Endothelial cell of umbilical vein (primary cell): Measurements from ENCODE around the gene LHPP. TPM values are rescaled to one million over a fixed set of nuclear protein-coding genes. Genes with fewer than 3 reads are reported as not detected.

Experiments used
- BruUV-seq: library from RNA; stranded (reverse); fragments of 400-500 nt; replicated peaks from 2 replicates; lab custom pipeline; 2021; lab: Mats Ljungman, UMichigan
- CTCF ChIA-PET: fragments of 300-600, 350-600 bp; sonication (Branson Sonifier 250); formaldehyde crosslinking; loops from one replicate; lab custom pipeline; 2021; ENCODE audit warnings: antibody characterized with exemption, inconsistent platforms; lab: Charles Lee
- POLR2A ChIA-PET: fragments of 300-600, 350-600 bp; sonication (Branson Sonifier 250); formaldehyde crosslinking; loops from one replicate; lab custom pipeline; 2021; ENCODE audit warnings: antibody characterized with exemption, inconsistent platforms; lab: Charles Lee
- DNase-seq: peaks from one replicate; pipeline ENCODE4 v3.0.0-alpha.2; 2011; ENCODE audit warnings: low read depth, low spot score
- FAIRE-seq: peaks from 2 replicates; lab custom pipeline; 2011; peaks lifted over from hg19 to GRCh38; lab: Jason Lieb, UNC
- H2AFZ ChIP-seq: 2 replicates; pipeline ENCODE4 v1.6.0; 2012; ENCODE audit warnings: low read depth, low read length, control low read depth, inconsistent platforms
- H3K27ac ChIP-seq: 2 replicates; pipeline ENCODE4 v1.5.1; 2011; ENCODE audit warnings: low read depth, mild to moderate bottlenecking, control low read depth, low read length, moderate library complexity; ENCODE audit not compliant: insufficient read depth
- H3K27me3 ChIP-seq, 2 experiments: 2 replicates each; pipeline versions ENCODE4 v1.6.0 to v1.6.1; 2011; ENCODE audit warnings: low read length in 2 of 2, mixed read lengths in 1 of 2; ENCODE audit not compliant: control insufficient read depth in 2 of 2, insufficient read depth in 2 of 2
- H3K36me3 ChIP-seq, 2 experiments: 2 replicates in 1 of 2; 3 replicates in 1 of 2; pipeline ENCODE4 v1.5.1; 2011; ENCODE audit warnings: low read length in 2 of 2, mild to moderate bottlenecking in 1 of 2, moderate library complexity in 1 of 2; ENCODE audit not compliant: control insufficient read depth in 2 of 2, insufficient read depth in 2 of 2; ENCODE audit errors: extremely low read depth in 1 of 2
- H3K4me1 ChIP-seq: 3 replicates; pipeline ENCODE4 v1.5.1; 2011; ENCODE audit warnings: mild to moderate bottlenecking, low read length; ENCODE audit not compliant: control insufficient read depth, insufficient read depth; ENCODE audit errors: extremely low read depth
- H3K4me2 ChIP-seq: 2 replicates; pipeline ENCODE4 v1.6.1; 2011; ENCODE audit warnings: low read length, control low read depth, mixed read lengths; ENCODE audit not compliant: insufficient read depth
- H3K4me3 ChIP-seq, 3 experiments: fragments of 200-600 bp in 1 of 3; sonication (generic), shearing (Covaris generic) in 1 of 3; replicated peaks in 1 of 3; 2 replicates each; pipeline ENCODE4 v1.5.1; 2011 to 2016; ENCODE audit warnings: control low read depth in 3 of 3, low read length in 3 of 3, mild to moderate bottlenecking in 2 of 3, inconsistent platforms in 1 of 3, low read depth in 1 of 3, moderate library complexity in 1 of 3; ENCODE audit not compliant: insufficient read depth in 1 of 3
- H3K79me2 ChIP-seq: 2 replicates; pipeline ENCODE4 v1.6.0; 2012; ENCODE audit warnings: low read length, inconsistent platforms; ENCODE audit not compliant: control insufficient read depth, insufficient read depth
- H3K9ac ChIP-seq: replicated peaks from 2 replicates; pipeline ENCODE3; 2011; ENCODE audit warnings: low read length, control low read depth; ENCODE audit not compliant: insufficient read depth; ENCODE audit errors: extremely low read depth
- H3K9me1 ChIP-seq: replicated peaks from 3 replicates; pipeline ENCODE4 v1.6.0; 2011; ENCODE audit warnings: mild to moderate bottlenecking, low read length; ENCODE audit not compliant: control insufficient read depth, insufficient read depth; ENCODE audit errors: extremely low read depth
- H3K9me3 ChIP-seq: replicated peaks from 2 replicates; pipeline ENCODE4 v1.5.1; 2012; ENCODE audit warnings: low read length, inconsistent platforms; ENCODE audit not compliant: control insufficient read depth, insufficient read depth
- H4K20me1 ChIP-seq: replicated peaks from 2 replicates; pipeline ENCODE3; 2011; ENCODE audit warnings: mild to moderate bottlenecking, low read length; ENCODE audit not compliant: control insufficient read depth, insufficient read depth; ENCODE audit errors: extremely low read depth
- EZH2 ChIP-seq: IDR thresholded peaks from 2 replicates; pipeline ENCODE4 v1.6.1; 2012; ENCODE audit warnings: borderline replicate concordance, low read depth, mild to moderate bottlenecking, moderate library complexity, low read length, inconsistent platforms; ENCODE audit not compliant: severe bottlenecking
- FOS ChIP-seq: IDR thresholded peaks from 2 replicates; pipeline ENCODE4 v1.6.1; 2011; ENCODE audit warnings: mild to moderate bottlenecking, low read length, moderate library complexity, borderline replicate concordance; ENCODE audit not compliant: insufficient read depth
- GATA2 ChIP-seq: IDR thresholded peaks from 2 replicates; pipeline ENCODE4 v1.7.0; 2011; ENCODE audit warnings: low read depth, mild to moderate bottlenecking, moderate library complexity, mixed read lengths, low read length; ENCODE audit not compliant: insufficient read length, insufficient read depth
- JUN ChIP-seq: IDR thresholded peaks from 2 replicates; pipeline ENCODE4 v1.6.1; 2011; ENCODE audit warnings: borderline replicate concordance, low read depth; ENCODE audit not compliant: insufficient read length, insufficient read depth
- MYC ChIP-seq: IDR thresholded peaks from one replicate; pipeline ENCODE4 v1.6.1; 2011; ENCODE audit warnings: mild to moderate bottlenecking, low read depth, low read length
- POLR2A ChIP-seq: IDR thresholded peaks from 2 replicates; pipeline ENCODE4 v1.6.1; 2012; ENCODE audit warnings: low read depth, mild to moderate bottlenecking, control low read depth, low read length
- POLR2AphosphoS5 ChIP-seq: IDR thresholded peaks from 2 replicates; pipeline ENCODE4 v1.6.1; 2012; ENCODE audit warnings: low read depth, mild to moderate bottlenecking, control low read depth, low read length, moderate library complexity; ENCODE audit not compliant: insufficient read depth
- dilution Hi-C: fragments of 300-500 bp; cut with MboI; formaldehyde crosslinking; loops from one replicate; pipeline ENCODE4 v1.15.0; 2019; ENCODE audit warnings: low sequenced_read_pairs; ENCODE audit not compliant: extremely low pct_ligation_motif_present
- intact Hi-C: fragments of 100-400 bp; cut with micrococcal nuclease; formaldehyde crosslinking; loops from one replicate; pipeline ENCODE4 v1.10.0; 2022
- polyA plus RNA-seq, 4 experiments: library from polyadenylated mRNA; depleted of rRNA in 3 of 4; stranded (reverse) in 3 of 4; unstranded in 1 of 4; fragments of >200 nt; gene quantifications; 2 replicates each; pipeline versions ENCODE4 v1.2.1 to v1.2.3, GENCODE V29; 2011 to 2012; ENCODE audit warnings: missing spikeins in 1 of 4
- total RNA-seq: library from RNA; stranded (reverse); gene quantifications from 2 replicates; pipeline ENCODE4 v1.2.3, GENCODE V29; 2021
- TF ChIP-seq, protein P1 (sequence below), 2 donors: IDR thresholded peaks; 1 replicate in 1 of 2; 2 replicates in 1 of 2; pipeline ENCODE4 v1.5.1; 2011; ENCODE audit warnings: low read length in 2 of 2, mild to moderate bottlenecking in 2 of 2, moderate library complexity in 2 of 2, control low read depth in 1 of 2, inconsistent platforms in 1 of 2, low read depth in 1 of 2; ENCODE audit not compliant: insufficient read depth in 1 of 2; ENCODE audit errors: extremely low read depth in 1 of 2
- TF ChIP-seq, protein P2 (sequence below): IDR thresholded peaks from 2 replicates; pipeline ENCODE4 v1.6.1; 2011; ENCODE audit not compliant: insufficient read depth, insufficient read length

LHPP gene
- total and polyA plus RNA-seq, 2 donors (not counting 3 experiments of a cell fraction or from before 2014, with no cell fraction given): 5.8 to 11.2 TPM

DNA sequence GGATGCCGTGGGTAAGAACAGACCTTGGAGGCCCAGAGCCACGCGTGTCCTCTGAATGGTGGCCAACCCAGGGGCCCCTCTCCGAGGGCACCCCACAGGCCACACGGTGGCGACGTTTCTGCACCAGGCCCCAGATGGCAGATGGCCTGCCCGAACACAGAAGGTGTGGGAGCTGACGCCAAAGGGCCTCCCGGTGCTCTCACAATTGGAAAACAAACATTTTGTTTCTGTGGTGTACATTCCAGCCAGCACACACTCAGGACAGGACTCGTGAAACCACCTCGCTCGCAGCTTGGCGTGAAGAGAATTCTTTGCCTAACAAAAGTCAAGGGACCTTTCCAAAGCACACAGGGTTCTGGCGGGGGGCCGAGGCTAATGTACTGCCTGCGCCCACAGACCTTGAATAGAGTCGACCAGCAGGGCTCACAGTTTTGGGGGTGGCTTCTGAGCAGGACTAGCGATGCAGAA, 170.5 kb downstream of the LHPP start:
- Histone ChIP-seq H3K9ac (no peak overlapping the region), H3K27ac (no peak overlapping the region), H4K20me1 (no peaks in the 10 kb centered on the region), H3K4me2 (no peak overlapping the region), H3K27me3 (no peaks in the 10 kb centered on the region), H3K4me1 (peaks cover 2% of the 10 kb centered on the region), H2AFZ (no peak overlapping the region), H3K9me1 (no peaks in the 10 kb centered on the region), H3K36me3 (no peaks in the 10 kb centered on the region), H3K4me3 (no peak overlapping the region), H3K9me3 (no peaks in the 10 kb centered on the region), H3K79me2 (no peaks in the 10 kb centered on the region)
- ChIA-PET POLR2A (no interaction called here), CTCF (interaction anchor here (0.5 to 7.7 kb wide), 9 partner anchors 11 to 150 kb away, joined by 3 to 105 read pairs (median 4); partner anchors contain the start of gene FAM53B)
- dilution Hi-C loops: no loop called here
- DNase-seq: peak; percentile 31
- no peak for TF ChIP-seq EZH2
- TF ChIP-seq, protein P1, sequence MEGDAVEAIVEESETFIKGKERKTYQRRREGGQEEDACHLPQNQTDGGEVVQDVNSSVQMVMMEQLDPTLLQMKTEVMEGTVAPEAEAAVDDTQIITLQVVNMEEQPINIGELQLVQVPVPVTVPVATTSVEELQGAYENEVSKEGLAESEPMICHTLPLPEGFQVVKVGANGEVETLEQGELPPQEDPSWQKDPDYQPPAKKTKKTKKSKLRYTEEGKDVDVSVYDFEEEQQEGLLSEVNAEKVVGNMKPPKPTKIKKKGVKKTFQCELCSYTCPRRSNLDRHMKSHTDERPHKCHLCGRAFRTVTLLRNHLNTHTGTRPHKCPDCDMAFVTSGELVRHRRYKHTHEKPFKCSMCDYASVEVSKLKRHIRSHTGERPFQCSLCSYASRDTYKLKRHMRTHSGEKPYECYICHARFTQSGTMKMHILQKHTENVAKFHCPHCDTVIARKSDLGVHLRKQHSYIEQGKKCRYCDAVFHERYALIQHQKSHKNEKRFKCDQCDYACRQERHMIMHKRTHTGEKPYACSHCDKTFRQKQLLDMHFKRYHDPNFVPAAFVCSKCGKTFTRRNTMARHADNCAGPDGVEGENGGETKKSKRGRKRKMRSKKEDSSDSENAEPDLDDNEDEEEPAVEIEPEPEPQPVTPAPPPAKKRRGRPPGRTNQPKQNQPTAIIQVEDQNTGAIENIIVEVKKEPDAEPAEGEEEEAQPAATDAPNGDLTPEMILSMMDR (IDR thresholded peaks at IDR 0.05; ENCODE audit: extremely low read depth in 1 of 2, insufficient read depth in 1 of 2, low read depth in 1 of 2, low read length in 2 of 2): peak; percentile 47 to 69
- TF ChIP-seq FOS: no peak
- intact Hi-C loops: loop anchor here (1.0 kb wide), 2 partner anchors 109 to 113 kb away; no protein-coding TSS in a partner anchor
- BruUV-seq: no TSS peak
- FAIRE-seq: no peak

DNA sequence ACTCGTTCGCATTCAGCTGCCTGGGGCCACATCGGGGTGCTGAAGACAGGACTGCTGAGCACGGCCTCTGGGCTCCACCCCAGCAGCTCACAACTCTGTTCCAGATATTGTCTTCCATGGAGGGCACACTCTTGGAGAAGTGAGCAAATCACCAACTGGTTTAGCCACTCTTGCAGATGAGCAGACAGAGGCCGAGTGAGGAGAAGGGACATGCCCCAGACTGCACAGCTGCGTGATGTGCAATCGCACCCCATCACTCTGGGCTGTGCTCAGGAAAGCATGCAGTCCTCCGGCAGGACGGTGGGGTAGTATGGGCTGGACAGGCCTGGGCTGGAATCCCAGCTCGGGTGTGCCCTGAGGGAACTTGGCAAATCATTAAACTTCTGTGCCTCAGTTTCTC, 170.9 kb downstream of the LHPP start:
- Histone ChIP-seq H3K4me1 (peaks cover 2% of the 10 kb centered on the region), H3K27me3 (no peaks in the 10 kb centered on the region), H3K27ac (no peak overlapping the region), H3K9ac (no peak overlapping the region), H4K20me1 (no peaks in the 10 kb centered on the region), H3K4me2 (no peak overlapping the region), H3K36me3 (no peaks in the 10 kb centered on the region), H3K9me3 (no peaks in the 10 kb centered on the region), H3K9me1 (no peaks in the 10 kb centered on the region), H2AFZ (no peak overlapping the region), H3K4me3 (no peak overlapping the region), H3K79me2 (no peaks in the 10 kb centered on the region)
- BruUV-seq: no TSS peak
- ChIA-PET CTCF (interaction anchor here (0.7 to 7.7 kb wide), 8 partner anchors 12 to 113 kb away, joined by 3 to 105 read pairs (median 4); partner anchors contain the start of gene FAM53B), POLR2A (no interaction called here)
- intact Hi-C loops: loop anchor here (1.0 kb wide), 2 partner anchors 109 to 113 kb away; no protein-coding TSS in a partner anchor
- DNase-seq: no peak
- TF ChIP-seq GATA2 (no peak), POLR2A (no peak), MYC (no peak), EZH2 (no peak), POLR2AphosphoS5 (no peak), FOS (no peak), JUN (no peak)
- TF ChIP-seq, protein P2, sequence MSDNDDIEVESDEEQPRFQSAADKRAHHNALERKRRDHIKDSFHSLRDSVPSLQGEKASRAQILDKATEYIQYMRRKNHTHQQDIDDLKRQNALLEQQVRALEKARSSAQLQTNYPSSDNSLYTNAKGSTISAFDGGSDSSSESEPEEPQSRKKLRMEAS: no peak
- TF ChIP-seq, protein P1 (IDR thresholded peaks at IDR 0.05; ENCODE audit: extremely low read depth in 1 of 2, insufficient read depth in 1 of 2, low read depth in 1 of 2, low read length in 2 of 2): no peak
- dilution Hi-C loops: no loop called here
- FAIRE-seq: no peak
